Measurements from ENCODE around the gene PRPF40A.

The PRPF40A gene

DNA sequence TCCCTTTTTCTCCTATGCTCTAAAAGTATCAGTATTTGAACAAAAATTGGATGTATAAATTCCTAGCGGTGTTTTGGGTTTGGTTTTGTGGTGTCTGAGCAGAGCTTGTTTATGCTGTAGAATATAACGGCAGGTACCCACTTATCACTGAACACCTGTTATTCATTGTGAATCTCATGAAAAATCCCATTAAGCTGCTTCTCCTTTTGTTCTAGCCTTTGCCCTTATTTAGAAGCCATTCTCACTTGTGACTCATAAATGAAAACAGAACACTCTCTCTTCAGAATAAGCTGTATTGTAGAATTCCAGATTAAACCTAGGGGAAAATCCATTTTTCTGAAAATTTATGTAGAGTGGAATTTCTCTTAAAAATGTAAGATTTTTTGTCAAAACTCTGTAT lies 104.0 kb downstream of the PRPF40A start:
- DNase-seq: no peak

DNA sequence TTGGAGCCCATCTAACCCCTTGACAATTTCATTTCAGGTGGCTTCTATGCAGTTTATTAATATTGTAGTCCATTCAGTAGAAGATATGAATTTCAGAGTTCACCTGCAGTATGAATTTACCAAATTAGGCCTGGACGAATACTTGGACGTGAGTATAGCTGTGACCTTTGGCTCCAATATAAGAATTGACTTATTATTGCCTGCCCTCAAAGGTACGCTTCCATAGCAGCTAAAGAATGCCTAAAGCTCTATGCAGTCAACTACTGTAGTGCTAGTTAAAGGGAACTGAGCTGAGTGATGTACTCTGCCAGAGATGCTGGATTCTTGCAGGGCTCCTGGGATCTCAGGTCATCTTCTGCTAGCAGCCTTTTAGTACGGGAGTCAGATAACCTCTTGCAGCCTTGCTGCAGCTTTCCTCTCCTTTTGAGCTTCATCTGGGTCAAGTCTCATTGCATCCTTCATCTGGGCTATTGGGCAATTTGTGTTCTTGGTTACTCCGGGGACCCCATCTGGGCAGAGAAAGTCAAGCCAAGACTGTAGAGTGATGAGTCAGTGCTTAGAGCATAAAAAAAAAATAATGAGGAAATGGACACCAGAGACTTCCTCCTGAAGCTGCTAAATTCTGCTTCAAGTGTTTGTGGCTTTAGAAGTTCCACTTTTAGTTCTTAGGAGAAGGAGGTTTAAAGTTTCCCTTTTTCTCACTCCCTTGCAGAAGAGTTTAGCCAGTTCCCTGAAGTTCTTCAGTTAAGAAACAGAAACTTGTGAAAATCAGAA lies 105.6 kb downstream of the PRPF40A start:
- peak; percentile 98 for DNase-seq

DNA sequence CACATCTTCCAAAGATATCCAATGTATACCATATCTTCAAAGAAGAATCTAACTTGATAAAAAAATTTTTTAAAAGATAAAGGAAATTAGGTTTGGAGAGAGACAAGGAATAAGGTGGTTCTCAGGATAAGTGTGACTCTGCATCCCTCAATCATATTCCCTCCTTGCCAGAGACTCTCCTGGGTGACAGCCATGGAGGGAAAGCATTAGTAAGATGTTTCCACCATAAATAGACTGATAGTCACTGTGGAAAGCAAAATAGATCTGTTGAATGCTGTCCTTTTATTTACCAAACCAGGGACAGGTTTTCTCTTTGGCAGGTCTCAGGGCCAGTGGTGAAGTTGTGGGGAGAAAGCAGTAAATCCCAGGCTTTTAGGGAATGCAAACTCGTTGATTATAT lies 107.6 kb downstream of the PRPF40A start:
- DNase-seq: no peak

DNA sequence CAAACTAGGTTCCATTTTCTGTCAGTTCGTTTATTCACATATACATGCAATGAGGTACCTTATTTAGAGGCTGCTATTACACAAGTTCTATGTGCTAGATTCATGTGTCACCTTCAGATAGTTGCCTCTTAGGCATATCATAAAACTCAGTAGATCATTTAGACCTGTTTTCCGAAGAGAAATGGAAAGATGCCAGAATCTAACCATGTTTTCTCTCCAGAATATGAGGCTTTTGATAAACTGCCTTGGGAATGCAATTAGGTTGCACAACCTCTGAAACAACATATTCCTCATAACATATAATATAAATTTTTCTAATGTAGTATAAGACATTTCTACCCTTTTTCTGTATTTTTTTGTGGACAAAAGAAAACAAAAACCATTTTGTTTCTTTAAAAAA lies 108.1 kb downstream of the PRPF40A start:
- no peak for DNase-seq

DNA sequence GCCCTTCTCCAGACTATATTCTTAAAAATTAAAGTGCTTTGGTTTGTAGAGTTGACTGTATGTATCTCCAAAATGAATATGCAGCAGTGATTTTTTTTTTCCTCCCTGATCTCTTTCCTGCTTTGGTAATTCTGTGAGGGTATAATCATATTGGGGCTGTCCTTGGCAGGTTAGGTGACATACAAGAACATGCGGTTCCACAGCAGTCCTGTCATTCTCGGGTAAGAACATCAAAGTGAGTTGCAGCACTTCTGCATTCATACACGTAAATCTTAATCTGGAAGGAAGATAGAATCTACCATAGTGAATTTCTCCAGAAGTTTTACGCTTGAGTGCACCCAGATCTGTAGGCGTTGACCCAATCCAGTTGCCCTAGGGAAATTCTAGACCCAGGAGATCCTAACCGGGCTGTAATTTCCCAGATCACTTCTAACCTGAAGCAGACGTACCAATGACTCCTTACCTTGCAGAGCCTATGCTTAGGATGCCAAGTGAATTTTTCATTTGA lies 109.4 kb downstream of the PRPF40A start:
- DNase-seq: no peak

DNA sequence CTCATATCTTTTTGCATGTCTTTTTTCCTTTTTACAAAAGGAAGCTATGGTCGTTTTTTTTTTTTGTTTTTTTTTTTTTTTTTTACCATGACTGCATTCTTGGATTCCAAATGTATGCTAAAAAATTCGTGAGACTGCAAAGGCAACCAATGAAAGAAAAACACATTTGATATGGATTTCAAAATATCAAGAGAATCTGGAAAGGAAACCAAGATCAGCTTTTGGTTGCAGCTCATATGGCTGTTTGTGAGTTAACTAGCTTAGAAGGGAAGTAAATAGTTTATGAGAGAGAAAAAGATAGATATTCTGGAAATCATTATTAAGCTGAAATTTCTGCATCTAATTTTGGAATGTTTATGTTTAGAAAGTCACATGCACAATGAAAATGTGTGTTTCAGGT lies 110.3 kb downstream of the PRPF40A start:
- no peak for DNase-seq

DNA sequence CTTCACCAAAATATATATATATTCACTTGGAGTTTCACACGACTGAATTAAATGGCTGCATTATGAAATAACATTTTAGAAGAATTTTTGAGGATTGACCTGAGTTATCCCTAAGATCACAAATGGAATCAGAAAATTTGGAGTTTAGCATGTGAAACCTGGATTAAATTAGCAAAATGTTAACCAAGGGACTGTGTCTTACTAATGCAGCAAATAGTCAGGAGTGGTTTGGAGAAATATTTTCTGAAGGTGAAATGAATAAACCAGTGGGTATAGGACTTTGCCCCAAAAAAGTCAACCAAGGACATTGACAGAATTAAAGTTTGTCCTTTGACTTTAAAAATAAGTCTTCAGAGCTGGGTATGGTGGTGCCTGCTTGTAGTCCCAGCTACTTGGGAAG lies 111.2 kb downstream of the PRPF40A start:
- no peak for DNase-seq

DNA sequence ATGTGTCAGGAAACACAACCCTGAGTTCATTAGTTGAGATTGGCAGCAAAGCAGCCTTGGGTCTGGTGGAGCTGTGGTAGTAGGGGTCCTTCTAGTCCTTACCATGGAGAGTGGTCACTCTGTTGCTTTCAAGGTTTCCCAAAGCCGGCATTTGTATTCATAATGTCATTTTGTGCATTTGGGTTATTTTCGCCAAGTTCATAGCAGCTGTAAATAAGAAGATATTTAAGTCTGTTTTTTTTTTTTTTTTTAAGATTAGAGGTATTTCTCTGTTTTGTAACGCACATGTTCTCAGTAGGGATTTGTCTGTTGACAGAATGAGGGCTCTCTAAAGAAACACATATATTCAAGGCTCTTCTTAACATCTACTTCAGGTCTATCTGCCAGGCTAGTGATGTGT lies 114.1 kb downstream of the PRPF40A start:
- no peak for DNase-seq

DNA sequence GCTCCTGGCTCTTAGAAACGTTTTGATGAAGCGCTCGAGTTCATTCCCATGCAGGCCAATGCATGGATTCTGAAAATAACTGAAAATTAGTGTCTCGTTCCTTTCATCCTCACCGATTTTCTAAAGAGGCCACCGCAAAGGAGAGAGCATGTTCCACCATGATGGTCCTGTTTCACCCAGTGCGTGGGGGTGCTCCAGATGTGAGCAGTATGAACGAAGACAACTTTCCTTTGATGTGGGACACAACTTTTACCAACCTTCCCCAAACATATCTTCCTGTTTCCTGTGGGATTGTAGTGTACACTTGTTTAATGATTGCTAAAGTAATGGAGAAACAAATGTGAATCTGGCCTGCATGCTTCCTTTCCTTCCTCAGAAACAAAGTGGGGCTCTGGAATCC lies 114.5 kb downstream of the PRPF40A start:
- DNase-seq: no peak
